ENCODE data around the gene TM9SF3. TPM values are rescaled to one million over a fixed set of nuclear protein-coding genes. Genes with fewer than 3 reads are reported as not detected.

The TM9SF3 gene
- total and polyA plus RNA-seq, 2 donors (not counting 1 experiment from before 2014, with no cell fraction given): 103 to 107 TPM

- Histone ChIP-seq H3K27me3 (ENCODE audit: control insufficient read depth, insufficient read depth, low read length) (no peaks in the 10 kb centered on the region), H3K79me2 (ENCODE audit: control insufficient read depth, insufficient read depth, low read length) (peaks cover 89% of the 10 kb centered on the region), H2AFZ (ENCODE audit: low read length) (no peak overlapping the region), H3K4me2 (ENCODE audit: extremely low read depth, insufficient read depth, low read length) (no peak overlapping the region), H3K4me1 (ENCODE audit: control insufficient read depth, extremely low read depth, insufficient read depth, low read length) (no peaks in the 10 kb centered on the region), H3K27ac (ENCODE audit: insufficient read depth, low read length) (no peak overlapping the region), H3K9me3 (ENCODE audit: control insufficient read depth, insufficient read depth, low read depth, low read length) (no peaks in the 10 kb centered on the region), H3K4me3 (replicated peaks in 1 of 4; ENCODE audit: control extremely low read depth in 1 of 4, insufficient read depth in 1 of 4, low read depth in 3 of 4, low read length in 4 of 4) (no peak overlapping the region), H3K9ac (ENCODE audit: insufficient read depth, low read length) (no peak overlapping the region), H3K36me3 (ENCODE audit: control insufficient read depth, insufficient read depth, low read length) (no peaks in the 10 kb centered on the region), H4K20me1 (ENCODE audit: control insufficient read depth, extremely low read depth, insufficient read depth, low read length) (peaks cover 2% of the 10 kb centered on the region)
- DNase-seq (ENCODE audit: low read depth in 2 of 2): no peak
- no peak for TF ChIP-seq EZH2 (IDR thresholded peaks at IDR 0.05; ENCODE audit: low read length, missing control alignments)
- TF ChIP-seq CTCF (conservative IDR thresholded peaks at IDR 0.05 in 1 of 2, IDR thresholded peaks at IDR 0.05 in 1 of 2; ENCODE audit: low read depth in 1 of 2, low read length in 2 of 2): no peak
Observed at GRCh38 chr10:96573036-96573435, 13.8 kb downstream of the TM9SF3 start.

GRCh38 chr10:96570983-96571964 is 15.5 kb downstream of the TM9SF3 start:
- Histone ChIP-seq H3K27ac (ENCODE audit: insufficient read depth, low read length) (no peak overlapping the region), H2AFZ (ENCODE audit: low read length) (no peak overlapping the region), H3K36me3 (ENCODE audit: control insufficient read depth, insufficient read depth, low read length) (no peaks in the 10 kb centered on the region), H3K4me2 (ENCODE audit: extremely low read depth, insufficient read depth, low read length) (no peak overlapping the region), H4K20me1 (ENCODE audit: control insufficient read depth, extremely low read depth, insufficient read depth, low read length) (peaks cover 1% of the 10 kb centered on the region), H3K79me2 (ENCODE audit: control insufficient read depth, insufficient read depth, low read length) (peaks cover 83% of the 10 kb centered on the region), H3K9me3 (ENCODE audit: control insufficient read depth, insufficient read depth, low read depth, low read length) (no peaks in the 10 kb centered on the region), H3K4me1 (ENCODE audit: control insufficient read depth, extremely low read depth, insufficient read depth, low read length) (no peaks in the 10 kb centered on the region), H3K4me3 (replicated peaks in 1 of 4; ENCODE audit: control extremely low read depth in 1 of 4, insufficient read depth in 1 of 4, low read depth in 3 of 4, low read length in 4 of 4) (no peak overlapping the region), H3K9ac (ENCODE audit: insufficient read depth, low read length) (no peak overlapping the region), H3K27me3 (ENCODE audit: control insufficient read depth, insufficient read depth, low read length) (no peaks in the 10 kb centered on the region)
- no peak for DNase-seq (ENCODE audit: low read depth in 2 of 2)
- TF ChIP-seq CTCF (conservative IDR thresholded peaks at IDR 0.05 in 1 of 2, IDR thresholded peaks at IDR 0.05 in 1 of 2; ENCODE audit: low read depth in 1 of 2, low read length in 2 of 2) (no peak), EZH2 (IDR thresholded peaks at IDR 0.05; ENCODE audit: low read length, missing control alignments) (no peak)

- Histone ChIP-seq H4K20me1 (ENCODE audit: control insufficient read depth, extremely low read depth, insufficient read depth, low read length) (peaks cover 2% of the 10 kb centered on the region), H3K27me3 (ENCODE audit: control insufficient read depth, insufficient read depth, low read length) (no peaks in the 10 kb centered on the region), H3K9ac (ENCODE audit: insufficient read depth, low read length) (no peak overlapping the region), H3K9me3 (ENCODE audit: control insufficient read depth, insufficient read depth, low read depth, low read length) (no peaks in the 10 kb centered on the region), H3K27ac (ENCODE audit: insufficient read depth, low read length) (no peak overlapping the region), H3K4me2 (ENCODE audit: extremely low read depth, insufficient read depth, low read length) (no peak overlapping the region), H3K4me1 (ENCODE audit: control insufficient read depth, extremely low read depth, insufficient read depth, low read length) (no peaks in the 10 kb centered on the region), H3K4me3 (replicated peaks in 1 of 4; ENCODE audit: control extremely low read depth in 1 of 4, insufficient read depth in 1 of 4, low read depth in 3 of 4, low read length in 4 of 4) (no peak overlapping the region), H3K79me2 (ENCODE audit: control insufficient read depth, insufficient read depth, low read length) (peaks cover 77% of the 10 kb centered on the region), H3K36me3 (ENCODE audit: control insufficient read depth, insufficient read depth, low read length) (no peaks in the 10 kb centered on the region), H2AFZ (ENCODE audit: low read length) (no peak overlapping the region)
- TF ChIP-seq EZH2 (IDR thresholded peaks at IDR 0.05; ENCODE audit: low read length, missing control alignments) (no peak), CTCF (conservative IDR thresholded peaks at IDR 0.05 in 1 of 2, IDR thresholded peaks at IDR 0.05 in 1 of 2; ENCODE audit: low read depth in 1 of 2, low read length in 2 of 2) (no peak)
- DNase-seq (ENCODE audit: low read depth in 2 of 2): no peak
Observed at GRCh38 chr10:96570511-96570910, 16.3 kb downstream of the TM9SF3 start.
